Smooth muscle cell (in vitro differentiated cells): Measurements from ENCODE around the gene FDX1. TPM values are rescaled to one million over a fixed set of nuclear protein-coding genes. Genes with fewer than 3 reads are reported as not detected.

Experiments used
- DNase-seq: peaks from one replicate; lab custom pipeline; 2025; ENCODE audit not compliant: unreplicated experiment; lab: John Stamatoyannopoulos, UW
- H2AFZ ChIP-seq: fragments of 200-600 bp; sonication (generic); 2 replicates; pipeline ENCODE4 v1.6.0; 2016; ENCODE audit warnings: antibody characterized with exemption, low read depth, mild to moderate bottlenecking
- H3F3A ChIP-seq: fragments of 200-600 bp; sonication (generic); 2 replicates; pipeline ENCODE4 v1.6.0; 2017; ENCODE audit warnings: antibody characterized with exemption, low read depth
- H3K27ac ChIP-seq: fragments of 200-600 bp; sonication (generic); 2 replicates; pipeline ENCODE4 v1.5.1; 2016; ENCODE audit warnings: low read depth, mild to moderate bottlenecking
- H3K27me3 ChIP-seq: fragments of 200-600 bp; sonication (generic); 2 replicates; pipeline ENCODE4 v1.6.1; 2016; ENCODE audit warnings: low read depth, mild to moderate bottlenecking
- H3K36me3 ChIP-seq: fragments of 200-600 bp; sonication (generic); 2 replicates; pipeline ENCODE4 v1.5.1; 2016; ENCODE audit warnings: low read depth
- H3K4me1 ChIP-seq: fragments of 200-600 bp; sonication (generic); 2 replicates; pipeline ENCODE4 v1.5.1; 2016; ENCODE audit warnings: low read depth
- H3K4me2 ChIP-seq: fragments of 200-600 bp; sonication (generic); 2 replicates; pipeline ENCODE4 v1.6.0; 2016; ENCODE audit warnings: mild to moderate bottlenecking
- H3K4me3 ChIP-seq: fragments of 200-600 bp; sonication (generic); 2 replicates; pipeline ENCODE4 v1.5.1; 2016; ENCODE audit warnings: mild to moderate bottlenecking
- H3K79me2 ChIP-seq: fragments of 200-600 bp; sonication (generic); 2 replicates; pipeline ENCODE4 v1.6.0; 2016; ENCODE audit warnings: low read depth, mild to moderate bottlenecking
- H3K9ac ChIP-seq: fragments of 200-600 bp; sonication (generic); 2 replicates; pipeline ENCODE4 v1.6.0; 2016; ENCODE audit warnings: low read depth
- H3K9me3 ChIP-seq: fragments of 200-600 bp; sonication (generic); replicated peaks from 2 replicates; pipeline ENCODE4 v1.5.1; 2016; ENCODE audit warnings: low read depth
- H4K20me1 ChIP-seq: fragments of 200-600 bp; sonication (generic); 2 replicates; pipeline ENCODE4 v1.6.0; 2016; ENCODE audit warnings: low read depth
- CTCF ChIP-seq: fragments of 200-600 bp; sonication (generic); IDR thresholded peaks from 2 replicates; pipeline ENCODE4 v1.5.1; 2017; ENCODE audit warnings: borderline replicate concordance, mild to moderate bottlenecking, antibody characterized with exemption; ENCODE audit not compliant: insufficient read depth, poor library complexity, severe bottlenecking
- WGBS: methylation state at CpG from one replicate; pipeline ENCODE4 v1.1.7; 2016; ENCODE audit warnings: low lambda C conversion rate; 5-methylcytosine and 5-hydroxymethylcytosine counted together
- polyA plus RNA-seq: library from polyadenylated mRNA; unstranded; fragments of >200 nt; fragmentation: Nextera tagmentation; extraction: Ambion mirVana; gene quantifications from 2 replicates; pipeline ENCODE4 v1.2.1, GENCODE V29; 2016
- total RNA-seq: library from RNA; depleted of rRNA; stranded (reverse); fragments of >200 nt; gene quantifications from 2 replicates; pipeline ENCODE4 v1.2.3, GENCODE V29; 2014

Gene FDX1
- total and polyA plus RNA-seq, 2 experiments from 2014 or later, result 6.7 to 8.5 TPM

- Histone ChIP-seq H2AFZ (no peak overlapping the region), H3K36me3 (no peaks in the 10 kb centered on the region), H3K4me3 (no peak overlapping the region), H3K79me2 (no peaks in the 10 kb centered on the region), H3F3A (no peaks in the 10 kb centered on the region), H3K9me3 (no peaks in the 10 kb centered on the region), H3K27me3 (no peaks in the 10 kb centered on the region), H3K9ac (no peak overlapping the region), H3K4me2 (no peak overlapping the region), H3K27ac (no peak overlapping the region), H3K4me1 (no peaks in the 10 kb centered on the region), H4K20me1 (no peaks in the 10 kb centered on the region)
- 97% methylated on average over 2 of the region's 2 CpGs for WGBS
- DNase-seq, result no peak
- TF ChIP-seq CTCF, result no peak
These were observed 41.0 kb downstream of the FDX1 start for GRCh38 chr11:110470716-110471115.

- no peak overlapping the region for H3K9ac ChIP-seq
- no peak overlapping the region for H3K4me2 ChIP-seq
- no peak for TF ChIP-seq CTCF
- no peaks in the 10 kb centered on the region for H3K79me2 ChIP-seq
- no peak overlapping the region for H3K4me3 ChIP-seq
- 68% methylated on average over 1 of the region's 1 CpG for WGBS
- no peaks in the 10 kb centered on the region for H3K36me3 ChIP-seq
- no peaks in the 10 kb centered on the region for H4K20me1 ChIP-seq
- DNase-seq, result no peak
- no peaks in the 10 kb centered on the region for H3K27me3 ChIP-seq
- no peak overlapping the region for H2AFZ ChIP-seq
- no peaks in the 10 kb centered on the region for H3F3A ChIP-seq
- H3K27ac ChIP-seq, result no peak overlapping the region
- H3K9me3 ChIP-seq, result no peaks in the 10 kb centered on the region
- H3K4me1 ChIP-seq, result no peaks in the 10 kb centered on the region
These were observed 41.6 kb downstream of the FDX1 start for GRCh38 chr11:110471371-110471770.

GRCh38 chr11:110472858-110473257, 43.1 kb downstream of the FDX1 start:
- no peaks in the 10 kb centered on the region for H3F3A ChIP-seq
- DNase-seq, result no peak
- no peaks in the 10 kb centered on the region for H3K36me3 ChIP-seq
- TF ChIP-seq CTCF, result no peak
- no peaks in the 10 kb centered on the region for H3K9me3 ChIP-seq
- H3K27ac ChIP-seq, result no peak overlapping the region
- H3K79me2 ChIP-seq, result no peaks in the 10 kb centered on the region
- no peaks in the 10 kb centered on the region for H3K27me3 ChIP-seq
- no peaks in the 10 kb centered on the region for H4K20me1 ChIP-seq
- no peak overlapping the region for H2AFZ ChIP-seq
- no peak overlapping the region for H3K4me2 ChIP-seq
- 100% methylated on average over 1 of the region's 1 CpG for WGBS
- H3K9ac ChIP-seq, result no peak overlapping the region
- no peaks in the 10 kb centered on the region for H3K4me1 ChIP-seq
- no peak overlapping the region for H3K4me3 ChIP-seq

- no peaks in the 10 kb centered on the region for H3K36me3 ChIP-seq
- WGBS, result 81% methylated on average over 7 of the region's 7 CpGs
- no peak overlapping the region for H3K4me2 ChIP-seq
- H3K27ac ChIP-seq, result no peak overlapping the region
- no peak for DNase-seq
- H3K27me3 ChIP-seq, result no peaks in the 10 kb centered on the region
- no peak for TF ChIP-seq CTCF
- H3K9me3 ChIP-seq, result no peaks in the 10 kb centered on the region
- no peak overlapping the region for H3K9ac ChIP-seq
- H4K20me1 ChIP-seq, result no peaks in the 10 kb centered on the region
- H3K4me1 ChIP-seq, result no peaks in the 10 kb centered on the region
- H3K4me3 ChIP-seq, result no peak overlapping the region
- H3K79me2 ChIP-seq, result no peaks in the 10 kb centered on the region
- H3F3A ChIP-seq, result no peaks in the 10 kb centered on the region
- no peak overlapping the region for H2AFZ ChIP-seq
These were observed 44.0 kb downstream of the FDX1 start for GRCh38 chr11:110473706-110474105.
